GM10248 (cell line): ENCODE results near the gene TRERF1.
A peak's percentile ranks its signal among the peaks of the same experiment; 100 is the strongest.

Experiments
- CTCF ChIA-PET: fragments of 300-600 bp; sonication (Branson Sonifier 250); formaldehyde crosslinking; extraction: SDS; loops from one replicate; lab custom pipeline; 2021; ENCODE audit warnings: antibody characterized with exemption; lab: Yijun Ruan, JAX
- POLR2A ChIA-PET: fragments of 350-650 bp; sonication (Branson Sonifier 250); formaldehyde crosslinking; extraction: SDS; loops from one replicate; lab custom pipeline; 2020; ENCODE audit warnings: antibody characterized with exemption; lab: Yijun Ruan, JAX
- DNase-seq: peaks from one replicate; pipeline ENCODE4 v3.0.0; 2012; ENCODE audit errors: extremely low spot score
- TF ChIP-seq, protein P1 (sequence below): IDR thresholded peaks from 2 replicates; pipeline ENCODE4 v1.5.1; 2012; ENCODE audit warnings: mild to moderate bottlenecking, low read depth; ENCODE audit errors: extremely low read depth, missing control alignments, control extremely low read depth

Gene TRERF1

DNA sequence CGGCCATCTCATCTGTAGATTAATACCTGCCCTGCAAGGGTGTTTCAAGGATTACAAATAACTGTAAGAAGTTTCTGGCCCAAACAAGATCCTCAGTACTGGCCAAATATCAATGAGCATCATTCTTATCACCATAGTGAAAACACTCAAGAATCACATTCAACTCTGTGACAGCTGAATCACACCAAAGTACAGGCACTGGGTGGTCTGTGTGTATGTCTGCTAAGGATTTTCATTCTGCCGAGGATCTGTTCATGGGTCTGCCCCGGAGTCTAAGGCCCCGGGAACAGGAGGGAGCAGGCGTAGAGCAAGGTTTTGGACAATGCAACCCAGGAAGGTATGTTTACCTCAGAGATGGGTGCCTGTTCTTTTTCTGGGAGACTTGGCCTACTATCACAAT, 110.5 kb downstream of the TRERF1 start:
- TF ChIP-seq, protein P1, sequence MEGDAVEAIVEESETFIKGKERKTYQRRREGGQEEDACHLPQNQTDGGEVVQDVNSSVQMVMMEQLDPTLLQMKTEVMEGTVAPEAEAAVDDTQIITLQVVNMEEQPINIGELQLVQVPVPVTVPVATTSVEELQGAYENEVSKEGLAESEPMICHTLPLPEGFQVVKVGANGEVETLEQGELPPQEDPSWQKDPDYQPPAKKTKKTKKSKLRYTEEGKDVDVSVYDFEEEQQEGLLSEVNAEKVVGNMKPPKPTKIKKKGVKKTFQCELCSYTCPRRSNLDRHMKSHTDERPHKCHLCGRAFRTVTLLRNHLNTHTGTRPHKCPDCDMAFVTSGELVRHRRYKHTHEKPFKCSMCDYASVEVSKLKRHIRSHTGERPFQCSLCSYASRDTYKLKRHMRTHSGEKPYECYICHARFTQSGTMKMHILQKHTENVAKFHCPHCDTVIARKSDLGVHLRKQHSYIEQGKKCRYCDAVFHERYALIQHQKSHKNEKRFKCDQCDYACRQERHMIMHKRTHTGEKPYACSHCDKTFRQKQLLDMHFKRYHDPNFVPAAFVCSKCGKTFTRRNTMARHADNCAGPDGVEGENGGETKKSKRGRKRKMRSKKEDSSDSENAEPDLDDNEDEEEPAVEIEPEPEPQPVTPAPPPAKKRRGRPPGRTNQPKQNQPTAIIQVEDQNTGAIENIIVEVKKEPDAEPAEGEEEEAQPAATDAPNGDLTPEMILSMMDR = no peak
- POLR2A ChIA-PET = no interaction called here
- no peak for DNase-seq
- CTCF ChIA-PET = interaction anchor here (2.2 kb wide), 1 partner anchor 206 kb away, joined by 9 read pairs; no protein-coding TSS in a partner anchor

DNA sequence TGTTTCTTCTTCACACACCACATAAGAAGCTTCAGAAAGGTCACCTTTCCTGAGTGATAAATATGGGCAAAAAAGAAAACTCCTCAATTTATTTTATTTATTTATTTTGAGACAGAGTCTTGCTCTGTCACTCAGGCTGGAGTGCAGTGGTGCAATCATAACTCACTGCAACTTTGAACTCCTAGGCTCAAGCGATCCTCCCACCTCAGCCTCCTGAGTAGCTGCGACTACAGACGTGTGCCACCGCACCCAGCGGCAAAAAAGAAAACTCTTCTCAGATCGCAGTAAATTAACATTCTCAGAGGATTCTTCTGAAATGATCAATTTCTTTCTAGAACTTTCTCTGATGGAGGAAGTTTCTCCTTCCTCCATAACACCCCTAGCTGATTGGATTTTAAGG, 111.2 kb downstream of the TRERF1 start:
- TF ChIP-seq, protein P1 = no peak
- POLR2A ChIA-PET = no interaction called here
- CTCF ChIA-PET = interaction anchor here (2.2 to 3.0 kb wide), 2 partner anchors 192 to 207 kb away, joined by 8 to 9 read pairs; no protein-coding TSS in a partner anchor
- DNase-seq = no peak

DNA sequence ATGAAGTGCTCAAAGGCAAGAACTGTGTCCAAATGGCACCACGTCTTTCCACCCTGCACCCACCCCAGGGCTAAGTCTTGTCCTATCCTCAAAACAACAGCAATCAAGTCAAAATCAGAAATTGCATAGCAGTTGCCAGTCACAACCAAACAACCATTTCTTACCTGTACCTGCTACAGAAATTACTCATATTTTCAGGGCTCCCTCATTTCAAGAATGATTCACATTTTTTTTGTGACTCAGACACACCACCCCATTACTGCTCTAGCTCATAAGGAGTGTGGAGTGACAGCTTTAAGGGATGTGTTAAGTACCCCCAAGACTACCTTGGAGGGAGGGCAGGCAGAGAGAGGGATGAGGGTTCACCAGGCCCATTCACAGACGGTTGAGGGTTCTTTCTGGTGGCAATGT, 111.7 kb downstream of the TRERF1 start:
- peak; percentile 67 for DNase-seq
- TF ChIP-seq, protein P1 = no peak
- ChIA-PET CTCF (interaction anchor here (0.9 to 3.0 kb wide), 4 partner anchors 10 to 208 kb away, joined by 4 to 9 read pairs (median 6); no protein-coding TSS in a partner anchor), POLR2A (no interaction called here)

DNA sequence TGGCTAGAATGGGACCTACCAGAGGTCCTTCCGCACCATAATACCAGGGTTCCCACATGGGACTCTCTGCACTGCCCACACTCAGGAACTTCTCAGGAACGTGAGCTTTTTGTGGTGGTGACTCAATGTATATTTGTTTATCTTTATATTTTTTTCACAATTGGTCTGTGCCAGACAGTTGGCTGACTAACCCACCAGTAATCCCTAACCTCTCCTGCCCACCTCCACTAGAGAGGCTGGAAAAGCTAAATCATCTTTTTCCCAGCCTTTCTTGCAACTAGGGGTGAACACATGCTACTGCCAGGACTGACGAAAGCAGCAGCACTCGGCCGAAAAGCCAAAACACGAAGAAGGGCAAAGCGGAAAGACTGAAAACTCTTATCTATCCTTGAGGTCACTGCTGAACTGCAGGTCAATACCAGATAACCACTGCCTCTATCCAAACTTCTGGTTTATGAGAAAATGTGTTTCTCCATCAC, 112.9 kb downstream of the TRERF1 start:
- DNase-seq = no peak
- TF ChIP-seq, protein P1 = no peak
- CTCF ChIA-PET = interaction anchor here (0.9 to 3.0 kb wide), 3 partner anchors 193 to 209 kb away, joined by 3 to 9 read pairs (median 8); no protein-coding TSS in a partner anchor
- POLR2A ChIA-PET = no interaction called here

DNA sequence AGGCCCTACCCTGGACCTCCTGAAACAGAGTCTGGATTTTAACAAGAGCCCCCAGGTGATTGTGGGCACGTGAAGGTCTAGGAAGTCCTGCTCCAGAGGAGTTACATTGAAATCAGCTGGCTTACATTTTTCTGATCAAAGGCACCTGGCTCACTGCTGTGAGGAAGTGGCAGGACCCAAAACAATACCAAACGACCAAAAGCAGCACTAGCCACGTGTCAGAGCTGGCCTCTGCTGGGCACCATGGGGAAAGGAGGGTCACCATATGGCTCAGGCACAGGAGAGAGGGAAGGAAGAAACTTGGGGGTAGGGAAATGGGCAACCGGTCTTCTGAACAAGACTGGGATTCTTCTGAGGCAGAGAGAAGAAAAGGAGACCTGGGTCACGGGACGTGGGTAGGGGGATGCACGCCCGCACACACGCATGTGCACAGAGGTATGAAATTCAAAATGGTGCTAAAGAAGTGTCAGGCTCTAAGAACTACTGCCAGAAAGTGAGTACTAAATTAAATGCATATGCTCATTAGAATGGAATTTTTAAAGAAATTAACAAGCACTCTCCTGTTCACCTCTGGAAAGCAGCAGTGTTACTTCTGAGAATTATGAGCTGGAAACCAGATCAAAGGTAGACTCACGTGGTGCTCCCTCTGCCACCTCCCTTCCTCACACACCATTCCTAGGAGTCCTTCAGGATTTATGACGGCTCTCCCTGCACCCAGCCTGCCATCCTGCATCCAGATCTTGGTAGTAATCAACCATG, 113.6 kb downstream of the TRERF1 start:
- ChIA-PET POLR2A (no interaction called here), CTCF (interaction anchor here (0.9 to 3.0 kb wide), 2 partner anchors 194 to 209 kb away, joined by 3 to 8 read pairs; no protein-coding TSS in a partner anchor)
- no peak for DNase-seq
- TF ChIP-seq, protein P1 = no peak

DNA sequence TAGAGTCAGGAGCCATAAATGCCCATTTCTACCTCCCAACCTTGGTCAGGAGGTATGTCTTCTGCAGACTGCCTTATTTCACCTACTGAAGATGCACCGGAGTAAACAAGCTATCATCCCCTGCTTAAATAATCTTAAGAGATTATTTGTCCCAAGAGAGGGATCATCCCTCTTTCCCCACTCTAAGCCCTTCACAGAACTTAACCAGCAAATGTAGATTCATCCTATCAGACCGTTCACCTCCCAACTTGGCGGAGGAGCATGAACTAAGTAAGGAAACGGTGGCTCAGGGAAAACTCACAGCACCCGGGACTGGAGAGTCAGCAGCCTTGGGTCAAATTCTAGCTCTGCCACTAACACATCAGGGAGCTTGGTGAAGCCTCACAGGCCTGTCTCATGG, 115.3 kb downstream of the TRERF1 start:
- TF ChIP-seq, protein P1 = no peak
- POLR2A ChIA-PET = no interaction called here
- CTCF ChIA-PET = interaction anchor here (1.0 to 1.5 kb wide), 3 partner anchors 13 to 211 kb away, joined by 3 to 4 read pairs (median 3); no protein-coding TSS in a partner anchor
- DNase-seq = no peak
